ENCODE results near the gene ARNT2. TPM values are rescaled to one million over a fixed set of nuclear protein-coding genes. Genes with fewer than 3 reads are reported as not detected.
A peak's percentile ranks its signal among the peaks of the same experiment; 100 is the strongest.

Gene ARNT2
- total RNA-seq, 1 donor from 2014 or later = 72.4 TPM

DNA sequence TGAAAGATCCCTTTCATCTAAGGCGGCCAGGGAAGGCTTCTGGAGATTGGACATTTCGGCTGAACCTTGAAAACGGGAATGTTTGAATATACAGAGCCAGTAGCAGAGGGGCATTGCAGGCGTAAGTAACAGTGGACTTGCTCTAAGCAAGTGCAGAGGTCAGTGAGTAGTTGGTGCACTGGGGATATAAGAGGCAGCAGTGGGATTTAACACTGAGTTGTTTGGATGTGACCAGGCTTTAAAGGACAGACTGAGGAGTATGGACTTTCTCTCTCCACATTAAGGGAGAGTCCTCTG is 1.3 kb downstream of the ARNT2 start:
- TF ChIP-seq, protein P1, sequence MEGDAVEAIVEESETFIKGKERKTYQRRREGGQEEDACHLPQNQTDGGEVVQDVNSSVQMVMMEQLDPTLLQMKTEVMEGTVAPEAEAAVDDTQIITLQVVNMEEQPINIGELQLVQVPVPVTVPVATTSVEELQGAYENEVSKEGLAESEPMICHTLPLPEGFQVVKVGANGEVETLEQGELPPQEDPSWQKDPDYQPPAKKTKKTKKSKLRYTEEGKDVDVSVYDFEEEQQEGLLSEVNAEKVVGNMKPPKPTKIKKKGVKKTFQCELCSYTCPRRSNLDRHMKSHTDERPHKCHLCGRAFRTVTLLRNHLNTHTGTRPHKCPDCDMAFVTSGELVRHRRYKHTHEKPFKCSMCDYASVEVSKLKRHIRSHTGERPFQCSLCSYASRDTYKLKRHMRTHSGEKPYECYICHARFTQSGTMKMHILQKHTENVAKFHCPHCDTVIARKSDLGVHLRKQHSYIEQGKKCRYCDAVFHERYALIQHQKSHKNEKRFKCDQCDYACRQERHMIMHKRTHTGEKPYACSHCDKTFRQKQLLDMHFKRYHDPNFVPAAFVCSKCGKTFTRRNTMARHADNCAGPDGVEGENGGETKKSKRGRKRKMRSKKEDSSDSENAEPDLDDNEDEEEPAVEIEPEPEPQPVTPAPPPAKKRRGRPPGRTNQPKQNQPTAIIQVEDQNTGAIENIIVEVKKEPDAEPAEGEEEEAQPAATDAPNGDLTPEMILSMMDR (IDR thresholded peaks at IDR 0.05) = no peak
- H3K36me3 Mint-ChIP-seq (ENCODE audit: unreplicated experiment) = peaks cover 14% of the 10 kb centered on the region
- peaks cover 7% of the 10 kb centered on the region for H3K9me3 Mint-ChIP-seq (ENCODE audit: unreplicated experiment)
- DNase-seq (ENCODE audit: extremely low spot score, unreplicated experiment) = no peak
- no peak overlapping the region for H3K27ac Mint-ChIP-seq (ENCODE audit: unreplicated experiment)
- H3K4me3 Mint-ChIP-seq (ENCODE audit: unreplicated experiment) = peak overlapping the region; percentile 89
- H3K27me3 Mint-ChIP-seq (ENCODE audit: unreplicated experiment) = no peaks in the 10 kb centered on the region
- peaks cover 48% of the 10 kb centered on the region for H3K4me1 Mint-ChIP-seq (ENCODE audit: unreplicated experiment)

DNA sequence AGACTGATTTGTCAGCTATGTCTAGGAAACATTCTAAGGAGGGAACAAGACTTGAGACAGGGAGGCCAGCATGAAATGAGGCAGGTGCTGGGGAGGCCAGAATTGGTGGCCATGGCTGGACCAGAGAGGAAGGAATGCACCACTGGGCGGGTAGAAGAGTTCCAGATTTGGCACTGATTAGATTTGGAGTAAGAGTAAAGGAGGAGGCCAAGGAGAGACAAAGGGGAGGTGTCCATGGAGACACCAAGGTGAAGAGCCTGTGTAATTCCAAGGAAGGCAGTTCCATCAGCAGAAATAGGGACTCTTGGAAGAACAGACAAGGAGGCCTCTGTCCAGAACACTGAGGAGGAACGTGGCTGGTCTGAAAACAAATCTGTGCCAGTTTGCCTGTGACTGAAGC is 1.8 kb downstream of the ARNT2 start:
- Mint-ChIP-seq H3K4me3 (ENCODE audit: unreplicated experiment) (peak overlapping the region; percentile 89), H3K27me3 (ENCODE audit: unreplicated experiment) (no peaks in the 10 kb centered on the region), H3K27ac (ENCODE audit: unreplicated experiment) (no peak overlapping the region), H3K4me1 (ENCODE audit: unreplicated experiment) (peaks cover 48% of the 10 kb centered on the region), H3K9me3 (ENCODE audit: unreplicated experiment) (peaks cover 7% of the 10 kb centered on the region), H3K36me3 (ENCODE audit: unreplicated experiment) (peaks cover 18% of the 10 kb centered on the region)
- TF ChIP-seq, protein P1 (IDR thresholded peaks at IDR 0.05) = no peak
- no peak for DNase-seq (ENCODE audit: extremely low spot score, unreplicated experiment)

DNA sequence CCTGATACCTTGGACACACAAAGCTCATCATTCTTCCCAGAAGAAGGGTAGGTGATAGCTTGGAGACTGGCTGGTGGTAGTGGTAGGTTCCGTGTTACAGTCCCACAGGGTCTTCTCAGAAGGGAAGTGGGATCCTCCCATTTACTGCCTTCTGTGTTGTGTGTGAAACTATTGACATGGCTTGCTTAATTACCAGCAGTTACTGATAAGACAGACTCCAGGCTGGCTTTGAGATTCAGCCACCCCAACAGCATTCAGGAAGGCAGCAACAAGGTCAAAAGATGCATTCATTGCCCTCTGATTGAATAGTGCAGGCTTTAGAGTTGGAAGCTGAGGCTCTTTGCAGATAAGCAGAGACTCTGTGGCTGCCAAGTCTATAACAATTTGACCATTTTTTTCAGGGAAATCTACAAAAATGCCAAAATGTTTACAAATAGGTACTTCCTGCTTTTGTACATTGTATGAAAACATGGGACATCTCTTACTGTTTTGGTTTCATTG is 7.7 kb downstream of the ARNT2 start:
- Mint-ChIP-seq H3K9me3 (ENCODE audit: unreplicated experiment) (peaks cover 7% of the 10 kb centered on the region), H3K36me3 (ENCODE audit: unreplicated experiment) (peaks cover 28% of the 10 kb centered on the region), H3K4me1 (ENCODE audit: unreplicated experiment) (peaks cover 22% of the 10 kb centered on the region), H3K27me3 (ENCODE audit: unreplicated experiment) (no peaks in the 10 kb centered on the region), H3K4me3 (ENCODE audit: unreplicated experiment) (no peak overlapping the region), H3K27ac (ENCODE audit: unreplicated experiment) (no peak overlapping the region)
- TF ChIP-seq, protein P1 (IDR thresholded peaks at IDR 0.05) = no peak
- no peak for DNase-seq (ENCODE audit: extremely low spot score, unreplicated experiment)

DNA sequence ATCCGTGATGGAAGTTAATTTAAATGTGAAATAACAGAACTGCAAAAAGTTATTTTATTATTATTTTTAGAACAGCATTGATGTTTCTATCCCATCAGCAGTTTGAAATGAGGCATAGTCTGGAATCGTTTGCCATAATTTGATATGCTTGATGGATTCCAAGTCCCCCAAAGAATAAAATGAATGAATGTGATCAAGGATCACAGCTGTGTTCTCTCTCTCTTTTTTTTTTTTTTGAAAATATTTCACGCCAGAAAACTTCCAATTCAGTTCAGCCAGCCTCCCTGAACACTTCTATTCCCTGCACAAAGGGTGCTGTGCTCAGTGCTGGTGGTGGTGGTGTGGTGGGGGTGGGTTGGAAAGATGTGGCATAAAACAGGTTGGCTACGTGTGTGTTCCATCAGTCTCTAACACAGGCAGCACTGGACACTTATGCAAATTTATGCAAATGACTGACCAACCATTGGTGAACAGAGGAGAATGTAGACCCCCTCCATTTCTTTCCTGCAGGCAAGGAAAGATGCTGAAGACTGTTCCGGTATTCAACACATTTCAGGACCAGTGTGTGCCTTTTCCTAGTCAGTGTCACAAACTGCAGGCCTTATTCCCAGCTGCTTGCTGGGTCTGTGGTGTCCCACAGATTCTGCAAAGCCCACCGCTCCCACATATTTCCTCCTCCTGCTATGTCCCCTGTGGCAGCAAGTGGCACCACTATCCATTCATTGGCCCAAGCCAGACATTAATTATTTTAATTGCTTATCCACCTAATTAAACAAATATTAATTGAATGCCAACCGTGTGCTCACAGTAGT is 10.6 kb downstream of the ARNT2 start:
- H3K36me3 Mint-ChIP-seq (ENCODE audit: unreplicated experiment) = peaks cover 20% of the 10 kb centered on the region
- TF ChIP-seq, protein P1 (IDR thresholded peaks at IDR 0.05) = no peak
- peaks cover 3% of the 10 kb centered on the region for H3K9me3 Mint-ChIP-seq (ENCODE audit: unreplicated experiment)
- no peak overlapping the region for H3K4me3 Mint-ChIP-seq (ENCODE audit: unreplicated experiment)
- no peak for DNase-seq (ENCODE audit: extremely low spot score, unreplicated experiment)
- H3K27me3 Mint-ChIP-seq (ENCODE audit: unreplicated experiment) = no peaks in the 10 kb centered on the region
- no peak overlapping the region for H3K27ac Mint-ChIP-seq (ENCODE audit: unreplicated experiment)
- peaks cover 28% of the 10 kb centered on the region for H3K4me1 Mint-ChIP-seq (ENCODE audit: unreplicated experiment)

DNA sequence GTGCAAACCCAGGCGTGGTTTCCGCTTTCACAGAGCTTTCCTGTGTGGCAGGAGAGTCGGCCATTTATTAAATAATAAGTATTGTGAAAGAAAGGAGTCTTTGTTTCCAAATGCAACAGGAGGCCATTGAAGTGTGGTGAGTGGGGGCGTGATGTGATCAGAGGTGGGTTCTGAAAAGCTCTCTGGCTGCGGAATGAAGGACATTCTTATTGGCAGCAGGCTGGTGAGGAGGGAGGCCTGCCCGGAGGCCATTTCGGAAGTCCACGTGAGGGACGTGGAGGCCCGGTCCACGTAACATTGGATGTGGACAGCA is 11.1 kb downstream of the ARNT2 start:
- Mint-ChIP-seq H3K9me3 (ENCODE audit: unreplicated experiment) (no peaks in the 10 kb centered on the region), H3K27ac (ENCODE audit: unreplicated experiment) (no peak overlapping the region), H3K4me3 (ENCODE audit: unreplicated experiment) (no peak overlapping the region), H3K4me1 (ENCODE audit: unreplicated experiment) (peaks cover 34% of the 10 kb centered on the region), H3K36me3 (ENCODE audit: unreplicated experiment) (peaks cover 16% of the 10 kb centered on the region), H3K27me3 (ENCODE audit: unreplicated experiment) (no peaks in the 10 kb centered on the region)
- TF ChIP-seq, protein P1 (IDR thresholded peaks at IDR 0.05) = no peak
- DNase-seq (ENCODE audit: extremely low spot score, unreplicated experiment) = no peak
